ENCODE results near the gene USP33.
"Not testable (repeated sequence)": the region's sequence is repeated elsewhere in the genome, so short reads cannot be mapped to it uniquely, and the experiment has no call there.

The USP33 gene

GRCh38 chr1:77759071-77760028, at the start of gene USP33:
Gene USP33, minus strand, starts transcription at chr1:77759852. Its CDS starts 18,155 bp downstream, at chr1:77741697.
- H3K4me3 ChIP-seq, result peak within 1 kb of the TSS; percentile 49 to 100 (median 97)
- H3K27ac ChIP-seq, result peak within 1 kb of the TSS; percentile 68 to 98 (median 91)

- H3K4me3 ChIP-seq, result no peak overlapping the region
- H3K27ac ChIP-seq, result no peak overlapping the region
Observed at GRCh38 chr1:77803371-77803770, 43.7 kb upstream of the USP33 start.

GRCh38 chr1:77802026-77802425, 42.4 kb upstream of the USP33 start:
- H3K4me3 ChIP-seq, result no peak overlapping the region
- H3K27ac ChIP-seq, result no peak overlapping the region

- Histone ChIP-seq H3K27ac (no peak overlapping the region), H3K4me3 (no peak overlapping the region)
Observed at GRCh38 chr1:77797991-77798390, 38.3 kb upstream of the USP33 start.

GRCh38 chr1:77796695-77797405, 37.2 kb upstream of the USP33 start:
- H3K27ac ChIP-seq, result no peak overlapping the region
- no peak overlapping the region for H3K4me3 ChIP-seq

GRCh38 chr1:77794550-77794949, 34.9 kb upstream of the USP33 start:
- Histone ChIP-seq H3K4me3 (no peak overlapping the region), H3K27ac (no peak overlapping the region)

- not testable (repeated sequence) for H3K4me3 ChIP-seq, H3K27ac ChIP-seq
Observed at GRCh38 chr1:77786093-77786741, 26.6 kb upstream of the USP33 start.

GRCh38 chr1:77783141-77783540, 23.5 kb upstream of the USP33 start:
- H3K4me3 ChIP-seq, result no peak overlapping the region
- no peak overlapping the region for H3K27ac ChIP-seq

GRCh38 chr1:77781683-77782082, 22.0 kb upstream of the USP33 start:
- no peak overlapping the region for H3K27ac ChIP-seq
- H3K4me3 ChIP-seq, result no peak overlapping the region

GRCh38 chr1:77779529-77780281, 20.1 kb upstream of the USP33 start, which contains the start of gene MIGA1:
Gene MIGA1, plus strand, starts transcription at chr1:77779649. Its CDS starts 3,604 bp downstream, at chr1:77783253.
- Histone ChIP-seq H3K4me3 (peak within 1 kb of the TSS; percentile 61 to 98 (median 73)), H3K27ac (peak within 1 kb of the TSS in 18 of 21 experiments; percentile 47 to 90 (median 76))

GRCh38 chr1:77776007-77776700, 16.5 kb upstream of the USP33 start:
- Histone ChIP-seq H3K4me3 (no peak overlapping the region), H3K27ac (no peak overlapping the region)

GRCh38 chr1:77768006-77768405, 8.4 kb upstream of the USP33 start:
- Histone ChIP-seq H3K4me3 (no peak overlapping the region), H3K27ac (no peak overlapping the region)

- no peak overlapping the region for H3K4me3 ChIP-seq
- H3K27ac ChIP-seq, result no peak overlapping the region
Observed at GRCh38 chr1:77762072-77762476, 2.4 kb upstream of the USP33 start.

- H3K27ac ChIP-seq, result peak overlapping the region in 5 of 21 experiments; percentile 15 to 92 (median 25)
- H3K4me3 ChIP-seq, result peak overlapping the region in 1 of 7 experiments; percentile 97
Observed at GRCh38 chr1:77757603-77758002, 2.0 kb downstream of the USP33 start.

- no peak overlapping the region for H3K4me3 ChIP-seq
- peak overlapping the region in 4 of 21 experiments; percentile 15 to 57 (median 21) for H3K27ac ChIP-seq
Observed at GRCh38 chr1:77757066-77757584, 2.5 kb downstream of the USP33 start.

GRCh38 chr1:77756052-77756754, 3.4 kb downstream of the USP33 start:
- Histone ChIP-seq H3K27ac (peak overlapping the region in 2 of 21 experiments; percentile 4 to 57), H3K4me3 (no peak overlapping the region)

GRCh38 chr1:77749489-77749888, 10.2 kb downstream of the USP33 start:
- not testable (repeated sequence) for H3K4me3 ChIP-seq, H3K27ac ChIP-seq

- no peak overlapping the region for H3K4me3 ChIP-seq
Observed at GRCh38 chr1:77744576-77744975, 15.1 kb downstream of the USP33 start.

More at GRCh38 chr1:77744576-77744975, 15.1 kb downstream of the USP33 start:
- H3K27ac ChIP-seq, result no peak overlapping the region

Measured in skin epidermis (tissue), 12 donors.